ENCODE data around the gene BAZ2B.

DNA sequence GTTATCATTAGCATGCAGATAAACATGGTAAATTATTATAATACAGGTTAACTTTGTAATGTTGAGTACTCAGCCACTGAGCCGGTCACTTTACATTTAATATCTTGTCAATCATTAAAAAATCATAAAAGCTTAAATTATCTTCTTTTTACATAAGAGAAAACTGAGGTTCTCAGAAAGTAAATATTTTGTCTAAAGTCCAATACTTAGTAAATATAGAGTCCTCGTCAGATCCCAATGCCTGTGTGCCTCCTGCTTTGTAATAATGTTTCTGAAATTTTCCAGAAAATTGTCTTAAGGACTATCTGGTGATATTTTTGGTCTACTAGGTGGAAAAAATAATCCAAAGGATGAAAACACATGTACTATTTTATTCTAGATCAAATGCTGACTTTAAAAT is 213.6 kb downstream of the BAZ2B start:
- TF ChIP-seq CTCF (IDR thresholded peaks at IDR 0.05): no peak
- no peak for TF ChIP-seq POLR2A (IDR thresholded peaks at IDR 0.05)

Measured in adrenal gland (tissue), 5 donors.